GM19467 (cell line): ENCODE results near the gene GRB2.

ENCODE experiments used
- ATAC-seq: cut with Tn5 transposase; IDR thresholded peaks from one replicate; pipeline ENCODE4 v1.9.1; 2021; ENCODE audit warnings: mild to moderate bottlenecking, moderate library complexity; ENCODE audit not compliant: unreplicated experiment

GRB2 gene

GRCh38 chr17:75416006-75416405 lies 10.5 kb upstream of the GRB2 start:
- ATAC-seq: no peak

GRCh38 chr17:75414488-75414887 lies 9.0 kb upstream of the GRB2 start:
- ATAC-seq: no peak

- ATAC-seq: no peak
Measured at GRCh38 chr17:75412455-75413317, 7.2 kb upstream of the GRB2 start.

GRCh38 chr17:75411328-75412067 lies 6.0 kb upstream of the GRB2 start:
- no peak for ATAC-seq

GRCh38 chr17:75410141-75410540 lies 4.7 kb upstream of the GRB2 start:
- ATAC-seq: no peak

- ATAC-seq: no peak
Measured at GRCh38 chr17:75407655-75408352, 2.3 kb upstream of the GRB2 start.

GRCh38 chr17:75406222-75406615 lies 741 bp upstream of the GRB2 start:
- no peak for ATAC-seq

- peak; percentile 20 for ATAC-seq
Measured at GRCh38 chr17:75404731-75405364, 630 bp downstream of the GRB2 start.

GRCh38 chr17:75404223-75404730 lies 1.2 kb downstream of the GRB2 start:
- no peak for ATAC-seq

- ATAC-seq: no peak
Measured at GRCh38 chr17:75403131-75403530, 2.3 kb downstream of the GRB2 start.

- ATAC-seq: no peak
Measured at GRCh38 chr17:75402026-75402425, 3.5 kb downstream of the GRB2 start.

- no peak for ATAC-seq
Measured at GRCh38 chr17:75400326-75400939, 5.0 kb downstream of the GRB2 start.

- no peak for ATAC-seq
Measured at GRCh38 chr17:75398279-75398678, 7.2 kb downstream of the GRB2 start.

GRCh38 chr17:75397217-75397616 lies 8.3 kb downstream of the GRB2 start:
- no peak for ATAC-seq

GRCh38 chr17:75396796-75397195 lies 8.7 kb downstream of the GRB2 start:
- no peak for ATAC-seq

GRCh38 chr17:75396025-75396424 lies 9.5 kb downstream of the GRB2 start:
- ATAC-seq: no peak

GRCh38 chr17:75394332-75394918 lies 11.1 kb downstream of the GRB2 start:
- peak; percentile 6 for ATAC-seq

- peak; percentile 64 for ATAC-seq
Measured at GRCh38 chr17:75393523-75394331, 11.8 kb downstream of the GRB2 start.

GRCh38 chr17:75392559-75392958 lies 12.9 kb downstream of the GRB2 start:
- ATAC-seq: no peak
